ENCODE results near the gene TOR1B.

The TOR1B gene

DNA sequence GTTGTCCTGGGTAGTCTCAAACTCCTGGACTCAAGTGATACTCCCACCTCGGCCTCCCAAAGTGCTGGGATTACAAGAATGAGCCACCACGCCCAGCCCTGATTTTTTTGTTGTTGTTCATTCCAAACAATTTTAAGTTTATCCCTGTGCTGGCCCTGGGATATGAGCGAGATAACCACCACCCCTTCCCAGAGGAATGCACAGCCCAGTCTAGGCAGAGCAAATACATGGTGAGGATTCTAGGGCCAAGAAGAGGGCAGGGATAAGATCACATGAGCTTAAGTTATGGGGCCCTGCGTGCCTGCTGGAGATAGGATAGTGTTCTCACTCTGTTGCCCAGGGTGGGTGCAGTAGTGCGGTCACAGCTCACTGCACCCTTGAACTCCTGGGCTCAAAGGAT is 21.0 kb upstream of the TOR1B start:
- TF ChIP-seq ZNF529 (tag by site-specific recombination; IDR thresholded peaks at IDR 0.05; ENCODE audit: insufficient replicate concordance) (no peak), ZNF654 (tag by site-specific recombination; IDR thresholded peaks at IDR 0.05; ENCODE audit: low read depth) (no peak), ZNF121 (tag by site-specific recombination; IDR thresholded peaks at IDR 0.05) (no peak), PRDM2 (tag by site-specific recombination; IDR thresholded peaks at IDR 0.05; ENCODE audit: borderline replicate concordance) (no peak), WT1 (tag by site-specific recombination; IDR thresholded peaks at IDR 0.05) (no peak), KLF8 (tag by site-specific recombination; IDR thresholded peaks at IDR 0.05) (no peak), ZNF133 (tag by site-specific recombination; IDR thresholded peaks at IDR 0.05) (no peak), ZNF311 (tag by site-specific recombination; IDR thresholded peaks at IDR 0.05; ENCODE audit: borderline replicate concordance) (no peak), EGR2 (tag by site-specific recombination; IDR thresholded peaks at IDR 0.05; ENCODE audit: low read depth) (no peak), ZNF223 (tag by site-specific recombination; IDR thresholded peaks at IDR 0.05) (no peak), ZNF214 (tag by site-specific recombination; IDR thresholded peaks at IDR 0.05; ENCODE audit: borderline replicate concordance) (no peak), ZNF830 (tag by site-specific recombination; IDR thresholded peaks at IDR 0.05; ENCODE audit: low read depth) (no peak), ZNF658 (tag by site-specific recombination; IDR thresholded peaks at IDR 0.05) (no peak), SP7 (tag by site-specific recombination; IDR thresholded peaks at IDR 0.05) (no peak), ZNF792 (tag by site-specific recombination; IDR thresholded peaks at IDR 0.05) (no peak)
- TF ChIP-seq, protein P1, sequence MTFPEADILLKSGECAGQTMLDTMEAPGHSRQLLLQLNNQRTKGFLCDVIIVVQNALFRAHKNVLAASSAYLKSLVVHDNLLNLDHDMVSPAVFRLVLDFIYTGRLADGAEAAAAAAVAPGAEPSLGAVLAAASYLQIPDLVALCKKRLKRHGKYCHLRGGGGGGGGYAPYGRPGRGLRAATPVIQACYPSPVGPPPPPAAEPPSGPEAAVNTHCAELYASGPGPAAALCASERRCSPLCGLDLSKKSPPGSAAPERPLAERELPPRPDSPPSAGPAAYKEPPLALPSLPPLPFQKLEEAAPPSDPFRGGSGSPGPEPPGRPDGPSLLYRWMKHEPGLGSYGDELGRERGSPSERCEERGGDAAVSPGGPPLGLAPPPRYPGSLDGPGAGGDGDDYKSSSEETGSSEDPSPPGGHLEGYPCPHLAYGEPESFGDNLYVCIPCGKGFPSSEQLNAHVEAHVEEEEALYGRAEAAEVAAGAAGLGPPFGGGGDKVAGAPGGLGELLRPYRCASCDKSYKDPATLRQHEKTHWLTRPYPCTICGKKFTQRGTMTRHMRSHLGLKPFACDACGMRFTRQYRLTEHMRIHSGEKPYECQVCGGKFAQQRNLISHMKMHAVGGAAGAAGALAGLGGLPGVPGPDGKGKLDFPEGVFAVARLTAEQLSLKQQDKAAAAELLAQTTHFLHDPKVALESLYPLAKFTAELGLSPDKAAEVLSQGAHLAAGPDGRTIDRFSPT (tag by site-specific recombination; IDR thresholded peaks at IDR 0.05), result no peak
- TF ChIP-seq, protein P2, sequence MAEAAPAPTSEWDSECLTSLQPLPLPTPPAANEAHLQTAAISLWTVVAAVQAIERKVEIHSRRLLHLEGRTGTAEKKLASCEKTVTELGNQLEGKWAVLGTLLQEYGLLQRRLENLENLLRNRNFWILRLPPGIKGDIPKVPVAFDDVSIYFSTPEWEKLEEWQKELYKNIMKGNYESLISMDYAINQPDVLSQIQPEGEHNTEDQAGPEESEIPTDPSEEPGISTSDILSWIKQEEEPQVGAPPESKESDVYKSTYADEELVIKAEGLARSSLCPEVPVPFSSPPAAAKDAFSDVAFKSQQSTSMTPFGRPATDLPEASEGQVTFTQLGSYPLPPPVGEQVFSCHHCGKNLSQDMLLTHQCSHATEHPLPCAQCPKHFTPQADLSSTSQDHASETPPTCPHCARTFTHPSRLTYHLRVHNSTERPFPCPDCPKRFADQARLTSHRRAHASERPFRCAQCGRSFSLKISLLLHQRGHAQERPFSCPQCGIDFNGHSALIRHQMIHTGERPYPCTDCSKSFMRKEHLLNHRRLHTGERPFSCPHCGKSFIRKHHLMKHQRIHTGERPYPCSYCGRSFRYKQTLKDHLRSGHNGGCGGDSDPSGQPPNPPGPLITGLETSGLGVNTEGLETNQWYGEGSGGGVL (tag by site-specific recombination; IDR thresholded peaks at IDR 0.05), result no peak
- TF ChIP-seq, protein P3, sequence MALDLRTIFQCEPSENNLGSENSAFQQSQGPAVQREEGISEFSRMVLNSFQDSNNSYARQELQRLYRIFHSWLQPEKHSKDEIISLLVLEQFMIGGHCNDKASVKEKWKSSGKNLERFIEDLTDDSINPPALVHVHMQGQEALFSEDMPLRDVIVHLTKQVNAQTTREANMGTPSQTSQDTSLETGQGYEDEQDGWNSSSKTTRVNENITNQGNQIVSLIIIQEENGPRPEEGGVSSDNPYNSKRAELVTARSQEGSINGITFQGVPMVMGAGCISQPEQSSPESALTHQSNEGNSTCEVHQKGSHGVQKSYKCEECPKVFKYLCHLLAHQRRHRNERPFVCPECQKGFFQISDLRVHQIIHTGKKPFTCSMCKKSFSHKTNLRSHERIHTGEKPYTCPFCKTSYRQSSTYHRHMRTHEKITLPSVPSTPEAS (tag by site-specific recombination; IDR thresholded peaks at IDR 0.05), result no peak
- H3K4me3 ChIP-seq (ENCODE audit: low read depth, low read length), result no peak overlapping the region
- no peaks in the 10 kb centered on the region for H3K4me1 ChIP-seq (ENCODE audit: control insufficient read depth, insufficient read depth, low read length)
- no peak overlapping the region for H3K27ac ChIP-seq (ENCODE audit: extremely low read depth, low read depth, low read length)
- POLR2A ChIA-PET, result interaction anchor here (0.6 to 0.7 kb wide), 3 partner anchors 56 to 473 kb away, joined by 3 read pairs; no protein-coding TSS in a partner anchor
- H3K36me3 ChIP-seq (ENCODE audit: control insufficient read depth in 2 of 2, insufficient read depth in 1 of 2, low read length in 2 of 2), result no peaks in the 10 kb centered on the region
- CTCF ChIA-PET, result interaction anchor here (0.5 to 12.1 kb wide), 17 partner anchors 9 to 649 kb away, joined by 3 to 253 read pairs (median 6); partner anchors contain the start of gene NTMT1
- no peaks in the 10 kb centered on the region for H3K9me3 ChIP-seq (ENCODE audit: control insufficient read depth, insufficient read depth, low read depth, low read length)
